GM12872 (cell line): ENCODE results near the gene ATP6V0B.

ENCODE experiments used
- CTCF ChIP-seq: IDR thresholded peaks from 3 replicates; pipeline ENCODE4 v1.5.1; 2011; ENCODE audit warnings: low read depth, mild to moderate bottlenecking, low read length, moderate library complexity; ENCODE audit not compliant: insufficient read depth

ATP6V0B gene

DNA sequence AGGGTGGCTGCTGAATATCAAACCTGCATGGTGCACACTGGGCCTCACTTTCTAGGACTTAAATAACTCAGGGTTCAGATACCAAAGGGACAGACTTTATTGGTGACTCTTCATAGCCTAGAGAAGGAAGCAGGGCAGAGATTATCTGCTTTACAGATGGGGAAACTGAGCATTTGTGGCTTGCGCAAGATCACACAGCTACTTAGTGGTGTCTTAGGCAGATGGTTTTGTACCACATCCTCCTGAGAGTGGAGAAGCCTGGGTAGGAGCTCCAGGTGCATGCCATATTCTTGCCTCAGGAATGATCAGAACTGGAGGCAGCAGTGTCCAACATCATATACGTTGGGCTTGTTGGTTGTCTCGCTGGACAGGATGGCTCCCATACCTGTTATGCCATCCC is 11.8 kb upstream of the ATP6V0B start:
- TF ChIP-seq CTCF, result no peak

- TF ChIP-seq CTCF, result no peak
Observed at GRCh38 chr1:43963890-43964289, 10.9 kb upstream of the ATP6V0B start.

- TF ChIP-seq CTCF, result no peak
Observed at GRCh38 chr1:43965316-43965715, 9.4 kb upstream of the ATP6V0B start.

DNA sequence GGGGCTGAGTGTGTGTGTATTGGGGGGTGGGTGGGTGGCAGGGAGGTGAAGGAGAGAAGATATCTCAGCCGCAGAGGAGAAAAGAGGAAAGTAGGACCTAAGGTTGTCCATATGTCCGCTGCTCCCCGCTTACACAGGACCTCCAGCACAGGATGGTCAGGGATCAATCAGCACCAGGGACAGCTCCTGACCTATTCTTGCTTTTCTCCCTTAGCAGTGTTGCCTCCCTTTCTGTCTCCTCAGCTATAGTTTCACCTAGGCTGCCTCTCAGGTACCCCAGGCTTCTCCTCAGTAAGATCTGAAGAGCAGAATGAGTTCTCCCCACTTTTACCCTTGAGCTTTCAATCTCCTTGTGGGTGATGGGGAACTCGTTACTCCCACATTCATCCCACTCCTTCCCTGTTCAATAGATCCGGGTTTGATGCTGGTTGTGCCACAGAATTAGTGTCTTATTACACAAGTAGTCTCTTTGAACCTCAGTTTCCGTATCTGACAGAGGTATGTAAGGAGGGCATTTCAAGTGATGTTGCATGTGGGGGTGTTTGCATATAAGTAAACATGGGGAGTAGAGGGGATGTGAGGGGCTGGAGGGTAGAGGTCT is 6.3 kb upstream of the ATP6V0B start:
- TF ChIP-seq CTCF, result no peak

DNA sequence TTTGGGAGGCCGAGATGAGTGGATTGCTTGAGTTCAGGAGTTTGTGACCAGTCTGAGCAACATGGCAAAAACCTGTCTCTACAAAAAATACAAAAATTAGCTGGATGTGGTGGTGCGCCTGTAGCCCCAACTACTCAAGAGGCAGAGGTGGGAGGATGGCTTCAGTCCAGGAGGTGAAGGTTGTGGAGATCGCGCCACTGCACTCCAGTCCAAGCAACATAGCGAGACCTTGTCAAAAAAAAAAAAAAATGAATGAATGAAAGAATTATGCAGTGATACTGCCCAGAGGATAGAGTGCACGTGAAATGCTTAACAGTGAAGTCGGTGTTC is 5.4 kb upstream of the ATP6V0B start:
- no peak for TF ChIP-seq CTCF

GRCh38 chr1:43969746-43970466 is 4.9 kb upstream of the ATP6V0B start, which contains the start of gene DPH2:
Gene DPH2, plus strand, starts transcription at chr1:43970010. Its CDS starts 166 bp downstream, at chr1:43970176.
- no peak for TF ChIP-seq CTCF

DNA sequence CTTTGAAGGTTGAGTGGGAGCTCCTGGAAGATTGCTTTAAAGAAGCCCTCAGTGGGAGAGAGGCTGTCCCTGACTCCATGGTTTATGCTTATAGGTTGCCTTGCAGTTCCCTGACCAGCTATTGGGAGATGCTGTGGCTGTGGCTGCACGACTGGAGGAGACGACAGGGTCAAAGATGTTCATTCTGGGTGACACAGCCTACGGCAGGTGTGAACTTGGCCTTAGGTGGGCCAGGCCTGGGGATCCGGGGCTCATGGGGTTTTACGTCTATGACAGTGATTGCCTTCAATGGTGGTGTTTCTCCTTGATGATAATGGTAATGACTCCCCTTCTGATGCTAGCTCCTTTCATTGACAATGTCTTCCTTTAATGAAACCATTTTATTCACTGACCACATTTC is 4.3 kb upstream of the ATP6V0B start:
- no peak for TF ChIP-seq CTCF
